Mesendoderm (in vitro differentiated cells): ENCODE measurements around the gene LIX1.

Experiments
- DNase-seq: peaks from one replicate; pipeline ENCODE4 v3.0.0; 2013
- H2AK5ac ChIP-seq: 2 replicates; pipeline ENCODE4 v1.6.1; 2013; ENCODE audit warnings: low read length, inconsistent platforms
- H2BK120ac ChIP-seq: 2 replicates; pipeline ENCODE4 v1.6.1; 2013; ENCODE audit warnings: low read depth, mild to moderate bottlenecking, low read length, moderate library complexity, mixed read lengths
- H2BK15ac ChIP-seq: replicated peaks from 2 replicates; pipeline ENCODE4 v1.6.1; 2013; ENCODE audit warnings: low read depth, mild to moderate bottlenecking, moderate library complexity
- H2BK5ac ChIP-seq: 2 replicates; pipeline ENCODE4 v1.6.1; 2013; ENCODE audit warnings: low read length, inconsistent platforms
- H3K18ac ChIP-seq: 2 replicates; pipeline ENCODE4 v1.6.1; 2013; ENCODE audit warnings: mild to moderate bottlenecking, low read length, mixed read lengths
- H3K23ac ChIP-seq: one replicate; pipeline ENCODE4 v1.6.1; 2013; ENCODE audit warnings: low read length
- H3K27ac ChIP-seq: 2 replicates; pipeline ENCODE4 v1.5.1; 2013; ENCODE audit warnings: low read depth, mild to moderate bottlenecking, inconsistent platforms, low read length, moderate library complexity
- H3K27me3 ChIP-seq: 2 replicates; pipeline ENCODE4 v1.6.1; 2013; ENCODE audit warnings: low read length, control low read depth, mild to moderate bottlenecking, inconsistent platforms; ENCODE audit not compliant: insufficient read depth, poor library complexity
- H3K36me3 ChIP-seq: 2 replicates; pipeline ENCODE4 v1.6.1; 2013; ENCODE audit warnings: low read length, inconsistent platforms; ENCODE audit not compliant: control insufficient read depth, insufficient read depth
- H3K4ac ChIP-seq: one replicate; pipeline ENCODE4 v1.6.1; 2013; ENCODE audit warnings: low read depth, mild to moderate bottlenecking, low read length, moderate library complexity
- H3K4me1 ChIP-seq: 2 replicates; pipeline ENCODE4 v1.6.1; 2013; ENCODE audit warnings: low read depth, low read length, inconsistent platforms; ENCODE audit not compliant: control insufficient read depth
- H3K4me2 ChIP-seq: 2 replicates; pipeline ENCODE4 v1.6.1; 2013; ENCODE audit warnings: low read length
- H3K4me3 ChIP-seq: 2 replicates; pipeline ENCODE4 v1.5.1; 2013; ENCODE audit warnings: mild to moderate bottlenecking, low read length
- H3K56ac ChIP-seq: one replicate; pipeline ENCODE4 v1.6.1; 2013; ENCODE audit warnings: low read length
- H3K79me1 ChIP-seq: 2 replicates; pipeline ENCODE4 v1.6.1; 2013; ENCODE audit warnings: low read length, inconsistent platforms
- H3K79me2 ChIP-seq: 2 replicates; pipeline ENCODE4 v1.6.1; 2013; ENCODE audit warnings: mild to moderate bottlenecking, low read length; ENCODE audit not compliant: control insufficient read depth, insufficient read depth
- H3K9ac ChIP-seq: 2 replicates; pipeline ENCODE4 v1.6.1; 2013; ENCODE audit warnings: low read length, inconsistent platforms
- H4K5ac ChIP-seq: one replicate; pipeline ENCODE4 v1.6.1; 2013; ENCODE audit warnings: low read length
- H4K8ac ChIP-seq: one replicate; pipeline ENCODE4 v1.6.1; 2013; ENCODE audit warnings: low read depth, mild to moderate bottlenecking, control low read depth, low read length, moderate library complexity
- WGBS: extraction: QIAGEN DNeasy Blood & Tissue Kit; methylation state at CpG from one replicate; pipeline ENCODE4 v1.1.7; 2013; ENCODE audit warnings: low lambda C conversion rate, missing lambda C conversion rate; ENCODE audit not compliant: insufficient coverage; ENCODE audit errors: extremely low coverage; 5-methylcytosine and 5-hydroxymethylcytosine counted together

Gene LIX1

GRCh38 chr5:97120195-97120594, 22.2 kb downstream of the LIX1 start:
- Histone ChIP-seq H3K56ac (no peak overlapping the region), H3K4me2 (no peak overlapping the region), H4K8ac (no peak overlapping the region), H3K4me3 (no peak overlapping the region), H3K4me1 (no peaks in the 10 kb centered on the region), H3K23ac (no peak overlapping the region), H3K79me1 (no peaks in the 10 kb centered on the region), H3K9ac (no peak overlapping the region), H2BK15ac (no peak overlapping the region), H2BK5ac (no peak overlapping the region), H3K79me2 (no peaks in the 10 kb centered on the region), H3K36me3 (no peaks in the 10 kb centered on the region), H3K4ac (no peak overlapping the region), H3K27me3 (no peaks in the 10 kb centered on the region), H3K27ac (no peak overlapping the region), H2AK5ac (no peak overlapping the region), H3K18ac (no peak overlapping the region), H2BK120ac (no peak overlapping the region), H4K5ac (no peak overlapping the region)
- DNase-seq, result no peak
- WGBS, result no CpG with 5 or more reads among the region's 2 CpGs

- Histone ChIP-seq H2BK5ac (no peak overlapping the region), H2BK15ac (no peak overlapping the region), H2BK120ac (no peak overlapping the region), H3K18ac (no peak overlapping the region), H3K9ac (no peak overlapping the region), H4K5ac (no peak overlapping the region), H4K8ac (no peak overlapping the region), H3K4me1 (no peaks in the 10 kb centered on the region), H3K27ac (no peak overlapping the region), H3K79me1 (no peaks in the 10 kb centered on the region), H3K27me3 (no peaks in the 10 kb centered on the region), H3K4ac (no peak overlapping the region), H3K56ac (no peak overlapping the region), H3K4me3 (no peak overlapping the region), H3K23ac (no peak overlapping the region), H3K79me2 (no peaks in the 10 kb centered on the region), H3K36me3 (no peaks in the 10 kb centered on the region), H2AK5ac (no peak overlapping the region), H3K4me2 (no peak overlapping the region)
- no CpG with 5 or more reads among the region's 2 CpGs for WGBS
- DNase-seq, result no peak
Observed at GRCh38 chr5:97119007-97119390, 23.4 kb downstream of the LIX1 start.

DNA sequence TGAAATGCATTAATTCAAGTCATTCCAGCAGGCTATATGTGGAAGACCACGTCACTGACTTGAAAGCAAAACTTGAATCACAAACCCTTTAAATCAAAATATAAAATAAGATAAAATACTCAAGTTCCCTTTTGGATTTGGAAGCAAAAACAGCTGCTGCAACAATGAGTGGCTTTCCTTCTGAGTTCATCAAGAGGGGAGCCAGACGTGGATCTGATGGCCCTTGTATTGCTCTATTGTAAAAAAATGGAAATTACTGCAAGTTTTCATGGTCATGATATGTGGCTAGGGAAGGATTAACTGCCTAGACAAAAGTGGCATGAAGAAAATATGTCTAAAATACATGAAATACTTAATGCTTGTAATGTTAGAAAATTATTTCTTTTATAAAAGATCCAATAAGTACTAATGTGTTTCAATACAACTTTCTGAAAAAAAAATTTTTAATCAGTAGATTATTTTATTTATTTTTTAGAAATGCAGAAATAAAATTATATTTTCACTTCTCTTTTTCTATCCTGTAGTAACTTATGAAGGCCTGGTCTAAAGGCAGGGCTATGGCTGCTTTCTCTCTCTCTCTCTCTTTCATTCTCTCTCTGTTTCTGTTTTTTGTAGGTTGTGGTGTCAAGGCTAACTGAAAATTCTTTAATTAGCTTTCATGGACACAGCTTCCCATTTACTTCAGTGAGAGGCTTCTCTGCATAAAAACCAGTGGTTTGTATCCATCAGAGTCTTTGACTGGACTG, 24.0 kb downstream of the LIX1 start:
- Histone ChIP-seq H3K4me3 (no peak overlapping the region), H2BK15ac (no peak overlapping the region)
- WGBS, result no CpG with 5 or more reads among the region's 2 CpGs

GRCh38 chr5:97115932-97116331, 26.5 kb downstream of the LIX1 start:
- Histone ChIP-seq H3K18ac (no peak overlapping the region), H3K27me3 (no peaks in the 10 kb centered on the region), H3K4me2 (no peak overlapping the region), H2AK5ac (no peak overlapping the region), H3K4me3 (no peak overlapping the region), H2BK5ac (no peak overlapping the region), H4K5ac (no peak overlapping the region), H2BK15ac (no peak overlapping the region), H3K9ac (no peak overlapping the region), H3K36me3 (no peaks in the 10 kb centered on the region), H3K56ac (no peak overlapping the region), H2BK120ac (no peak overlapping the region), H3K79me1 (no peaks in the 10 kb centered on the region), H4K8ac (no peak overlapping the region), H3K23ac (no peak overlapping the region), H3K79me2 (no peaks in the 10 kb centered on the region), H3K27ac (no peak overlapping the region), H3K4ac (no peak overlapping the region), H3K4me1 (no peaks in the 10 kb centered on the region)
- WGBS, result no CpG with 5 or more reads among the region's 9 CpGs
- no peak for DNase-seq

More for the DNA sequence above, 24.0 kb downstream of the LIX1 start:
- Histone ChIP-seq H3K27ac (no peak overlapping the region), H3K9ac (no peak overlapping the region), H3K79me2 (no peaks in the 10 kb centered on the region), H3K18ac (no peak overlapping the region), H2BK120ac (no peak overlapping the region), H3K36me3 (no peaks in the 10 kb centered on the region), H3K4ac (no peak overlapping the region), H3K56ac (no peak overlapping the region), H3K23ac (no peak overlapping the region), H3K79me1 (no peaks in the 10 kb centered on the region), H2BK5ac (no peak overlapping the region), H3K4me2 (no peak overlapping the region), H3K4me1 (no peaks in the 10 kb centered on the region), H4K5ac (no peak overlapping the region), H3K27me3 (no peaks in the 10 kb centered on the region), H2AK5ac (no peak overlapping the region), H4K8ac (no peak overlapping the region)
- no peak for DNase-seq

GRCh38 chr5:97112230-97112629, 30.2 kb downstream of the LIX1 start:
- Histone ChIP-seq H3K27ac (no peak overlapping the region), H2BK5ac (no peak overlapping the region), H4K8ac (no peak overlapping the region), H2BK15ac (no peak overlapping the region), H2BK120ac (no peak overlapping the region), H3K79me2 (no peaks in the 10 kb centered on the region), H3K9ac (no peak overlapping the region), H3K23ac (no peak overlapping the region), H3K79me1 (no peaks in the 10 kb centered on the region), H4K5ac (no peak overlapping the region), H3K18ac (no peak overlapping the region), H3K4ac (no peak overlapping the region), H3K27me3 (no peaks in the 10 kb centered on the region), H2AK5ac (no peak overlapping the region), H3K56ac (no peak overlapping the region), H3K36me3 (no peaks in the 10 kb centered on the region), H3K4me3 (no peak overlapping the region), H3K4me2 (no peak overlapping the region), H3K4me1 (no peaks in the 10 kb centered on the region)
- no peak for DNase-seq
- no CpG with 5 or more reads among the region's 6 CpGs for WGBS

GRCh38 chr5:97111616-97112015, 30.8 kb downstream of the LIX1 start:
- Histone ChIP-seq H3K79me2 (no peaks in the 10 kb centered on the region), H3K27ac (no peak overlapping the region), H3K23ac (no peak overlapping the region), H3K56ac (no peak overlapping the region), H3K4me3 (no peak overlapping the region), H2BK5ac (no peak overlapping the region), H3K79me1 (no peaks in the 10 kb centered on the region), H3K4me1 (no peaks in the 10 kb centered on the region), H3K27me3 (no peaks in the 10 kb centered on the region), H4K8ac (no peak overlapping the region), H4K5ac (no peak overlapping the region), H3K4me2 (no peak overlapping the region), H2BK120ac (no peak overlapping the region), H2AK5ac (no peak overlapping the region), H3K18ac (no peak overlapping the region), H3K9ac (no peak overlapping the region), H2BK15ac (no peak overlapping the region), H3K36me3 (no peaks in the 10 kb centered on the region), H3K4ac (no peak overlapping the region)
- WGBS, result no CpG with 5 or more reads among the region's 4 CpGs
- DNase-seq, result no peak
